GM18873 (cell line): ENCODE measurements around the gene ZNF638.
"Not testable (repeated sequence)": the region's sequence is repeated elsewhere in the genome, so short reads cannot be mapped to it uniquely, and the experiment has no call there.

Experiments
- ATAC-seq: cut with Tn5 transposase; IDR thresholded peaks from one replicate; pipeline ENCODE4 v1.9.1; 2021; ENCODE audit warnings: mild to moderate bottlenecking, moderate library complexity, moderate number of reproducible peaks; ENCODE audit not compliant: unreplicated experiment, low FRiP score

Gene ZNF638, protein sequence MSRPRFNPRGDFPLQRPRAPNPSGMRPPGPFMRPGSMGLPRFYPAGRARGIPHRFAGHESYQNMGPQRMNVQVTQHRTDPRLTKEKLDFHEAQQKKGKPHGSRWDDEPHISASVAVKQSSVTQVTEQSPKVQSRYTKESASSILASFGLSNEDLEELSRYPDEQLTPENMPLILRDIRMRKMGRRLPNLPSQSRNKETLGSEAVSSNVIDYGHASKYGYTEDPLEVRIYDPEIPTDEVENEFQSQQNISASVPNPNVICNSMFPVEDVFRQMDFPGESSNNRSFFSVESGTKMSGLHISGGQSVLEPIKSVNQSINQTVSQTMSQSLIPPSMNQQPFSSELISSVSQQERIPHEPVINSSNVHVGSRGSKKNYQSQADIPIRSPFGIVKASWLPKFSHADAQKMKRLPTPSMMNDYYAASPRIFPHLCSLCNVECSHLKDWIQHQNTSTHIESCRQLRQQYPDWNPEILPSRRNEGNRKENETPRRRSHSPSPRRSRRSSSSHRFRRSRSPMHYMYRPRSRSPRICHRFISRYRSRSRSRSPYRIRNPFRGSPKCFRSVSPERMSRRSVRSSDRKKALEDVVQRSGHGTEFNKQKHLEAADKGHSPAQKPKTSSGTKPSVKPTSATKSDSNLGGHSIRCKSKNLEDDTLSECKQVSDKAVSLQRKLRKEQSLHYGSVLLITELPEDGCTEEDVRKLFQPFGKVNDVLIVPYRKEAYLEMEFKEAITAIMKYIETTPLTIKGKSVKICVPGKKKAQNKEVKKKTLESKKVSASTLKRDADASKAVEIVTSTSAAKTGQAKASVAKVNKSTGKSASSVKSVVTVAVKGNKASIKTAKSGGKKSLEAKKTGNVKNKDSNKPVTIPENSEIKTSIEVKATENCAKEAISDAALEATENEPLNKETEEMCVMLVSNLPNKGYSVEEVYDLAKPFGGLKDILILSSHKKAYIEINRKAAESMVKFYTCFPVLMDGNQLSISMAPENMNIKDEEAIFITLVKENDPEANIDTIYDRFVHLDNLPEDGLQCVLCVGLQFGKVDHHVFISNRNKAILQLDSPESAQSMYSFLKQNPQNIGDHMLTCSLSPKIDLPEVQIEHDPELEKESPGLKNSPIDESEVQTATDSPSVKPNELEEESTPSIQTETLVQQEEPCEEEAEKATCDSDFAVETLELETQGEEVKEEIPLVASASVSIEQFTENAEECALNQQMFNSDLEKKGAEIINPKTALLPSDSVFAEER (N-terminal part only)

GRCh38 chr2:71331581-71332434, at the start of gene ZNF638:
TSS of gene ZNF638 (plus strand) at chr2:71331782. CDS start at chr2:71348955, 17,173 bp downstream.
- ATAC-seq = peak; percentile 92

- no peak for ATAC-seq
Measured at GRCh38 chr2:71281950-71282349, 49.6 kb upstream of the ZNF638 start.

GRCh38 chr2:71282493-71282892, 49.1 kb upstream of the ZNF638 start:
- ATAC-seq = no peak

- no peak for ATAC-seq
Measured at GRCh38 chr2:71283131-71283530, 48.5 kb upstream of the ZNF638 start.

GRCh38 chr2:71285706-71286105, 45.9 kb upstream of the ZNF638 start:
- ATAC-seq = no peak

GRCh38 chr2:71291398-71291797, 40.2 kb upstream of the ZNF638 start:
- ATAC-seq = no peak

DNA sequence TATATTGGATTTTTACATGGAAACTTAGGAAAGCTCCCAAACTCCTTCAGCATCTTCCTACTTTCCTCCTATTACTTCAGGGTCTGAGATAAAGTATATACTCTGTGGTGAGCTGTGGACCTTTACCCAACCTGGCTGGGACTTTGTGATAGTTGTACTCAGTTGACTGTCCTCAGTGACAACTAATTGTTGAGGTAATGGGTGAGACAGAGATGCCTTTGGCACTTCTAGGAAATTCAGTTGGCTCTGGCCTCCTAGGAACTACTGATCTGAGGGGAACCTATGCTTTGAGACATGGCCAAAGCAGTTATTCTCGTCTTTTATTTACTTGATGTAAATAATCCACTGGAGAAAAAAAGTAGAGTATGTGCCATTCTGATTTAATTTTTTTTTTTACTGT, 39.4 kb upstream of the ZNF638 start:
- ATAC-seq = no peak

DNA sequence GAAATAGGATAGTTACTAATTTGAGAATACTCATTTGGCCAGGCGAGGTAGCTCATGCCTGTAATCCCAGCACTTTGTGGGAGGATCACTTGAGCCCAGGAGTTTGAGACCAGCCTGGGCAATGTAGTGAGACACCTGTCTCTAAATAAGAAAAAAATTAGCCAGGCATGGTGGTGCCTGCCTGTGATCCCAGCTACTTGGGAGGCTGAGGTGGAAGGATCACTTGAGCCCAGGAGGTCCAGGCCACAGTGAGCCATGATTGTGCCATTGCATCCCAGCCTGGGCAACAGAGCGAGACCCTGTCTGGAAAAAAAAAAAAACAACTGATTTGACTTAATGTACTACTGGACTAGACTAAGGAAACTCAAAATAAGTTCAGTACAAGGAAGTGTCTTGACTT, 32.7 kb upstream of the ZNF638 start:
- no peak for ATAC-seq

DNA sequence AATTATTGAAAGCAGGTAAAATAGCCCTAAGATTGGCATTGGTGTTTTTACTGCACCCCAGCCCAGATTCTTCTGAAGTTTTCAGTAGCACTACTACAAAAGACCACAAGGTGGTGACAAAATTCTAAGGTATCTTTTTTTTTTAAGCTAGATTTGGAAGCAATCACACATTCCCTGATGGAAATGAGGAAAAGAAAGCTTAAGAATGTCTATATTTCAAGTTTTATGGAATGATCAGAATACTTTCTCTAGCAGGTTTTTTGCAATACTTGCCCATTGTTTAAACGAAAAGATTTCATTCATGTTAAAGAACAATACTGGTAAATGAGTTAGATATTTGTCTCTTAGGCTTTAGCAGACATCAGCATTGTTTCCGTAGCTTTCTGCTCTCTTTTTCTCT, 32.1 kb upstream of the ZNF638 start:
- ATAC-seq = no peak

- no peak for ATAC-seq
Measured at GRCh38 chr2:71303849-71304248, 27.7 kb upstream of the ZNF638 start.

DNA sequence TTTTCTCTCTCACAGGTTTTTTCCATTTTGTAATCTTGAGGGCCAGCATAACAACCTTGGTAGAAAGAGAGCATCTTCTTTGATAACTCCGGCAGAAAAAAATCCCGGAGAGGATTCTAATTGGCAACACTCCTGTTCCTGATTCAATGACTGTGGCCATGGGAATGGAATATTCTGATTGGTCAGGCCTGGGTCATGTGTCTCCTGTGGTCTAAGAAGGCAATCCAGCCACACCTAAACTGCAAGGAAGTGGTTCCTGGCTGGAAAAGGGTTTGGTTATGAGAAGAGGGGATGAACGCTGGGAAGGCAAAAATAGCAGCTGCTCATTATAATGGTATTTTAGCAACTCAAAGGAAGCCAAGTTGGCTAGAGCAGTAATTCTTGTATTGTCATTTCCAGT, 24.8 kb upstream of the ZNF638 start:
- no peak for ATAC-seq

- no peak for ATAC-seq
Measured at GRCh38 chr2:71313016-71313766, 18.4 kb upstream of the ZNF638 start.

- ATAC-seq = no peak
Measured at GRCh38 chr2:71317060-71317459, 14.5 kb upstream of the ZNF638 start.

DNA sequence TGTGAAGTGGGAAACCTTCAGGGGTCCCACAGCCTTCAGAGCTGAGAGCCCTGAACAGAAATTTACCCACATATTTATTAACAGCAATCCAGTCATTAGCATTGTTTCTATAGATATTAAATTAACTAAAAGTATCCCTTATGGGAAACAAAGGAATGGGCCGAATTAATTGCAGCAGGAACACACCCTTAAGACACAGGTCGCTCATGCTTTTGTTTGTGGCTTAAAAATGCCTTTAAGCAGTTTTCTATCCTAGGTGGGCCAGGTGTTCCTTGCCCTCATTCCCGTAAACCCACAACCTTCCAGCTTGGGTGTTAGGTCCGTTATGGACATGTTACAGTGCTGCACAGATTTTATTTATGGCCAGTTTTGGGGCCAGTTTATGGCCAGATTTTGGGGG, 13.7 kb upstream of the ZNF638 start:
- not testable (repeated sequence) for ATAC-seq

DNA sequence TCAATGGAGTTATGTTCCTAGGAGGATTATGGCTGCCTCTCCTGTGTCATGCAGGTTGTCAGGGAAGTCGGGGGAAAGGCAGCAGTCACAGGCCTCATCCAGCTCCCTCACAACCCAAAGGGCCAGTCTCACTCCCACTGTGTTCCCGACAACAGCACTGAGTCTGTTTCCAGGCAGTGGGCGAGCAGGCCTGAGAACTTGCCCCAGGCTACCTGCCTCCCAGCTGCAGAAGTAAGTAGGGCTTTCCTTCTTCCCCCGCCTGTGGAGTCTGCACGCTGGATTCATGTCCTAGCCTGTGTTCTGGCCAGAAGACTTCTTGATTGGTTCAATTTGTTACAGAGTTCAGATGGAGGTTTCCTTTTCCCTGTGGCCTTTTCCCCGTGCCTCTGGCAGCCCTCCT, 8.2 kb upstream of the ZNF638 start:
- ATAC-seq = no peak

DNA sequence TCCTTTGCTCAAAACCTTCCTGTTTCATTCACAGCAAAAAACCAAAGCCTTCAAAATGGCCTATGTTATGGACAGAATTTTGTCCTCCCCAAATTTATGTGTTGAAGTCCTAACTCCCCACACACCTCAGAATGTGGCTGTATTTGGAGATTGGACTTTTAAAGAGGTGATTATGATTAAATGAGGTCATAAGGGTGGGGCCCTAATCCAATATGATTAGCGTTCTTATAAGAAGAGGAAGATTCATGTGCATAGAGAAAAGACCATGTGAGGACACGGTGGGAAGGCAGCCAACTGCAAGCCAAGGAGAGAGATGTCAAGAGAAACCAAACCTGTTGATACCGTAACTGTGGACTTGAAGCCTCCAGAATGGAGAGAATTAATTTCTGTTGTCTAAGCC, 4.6 kb upstream of the ZNF638 start:
- ATAC-seq = no peak

GRCh38 chr2:71327916-71328315, 3.7 kb upstream of the ZNF638 start:
- ATAC-seq = no peak

DNA sequence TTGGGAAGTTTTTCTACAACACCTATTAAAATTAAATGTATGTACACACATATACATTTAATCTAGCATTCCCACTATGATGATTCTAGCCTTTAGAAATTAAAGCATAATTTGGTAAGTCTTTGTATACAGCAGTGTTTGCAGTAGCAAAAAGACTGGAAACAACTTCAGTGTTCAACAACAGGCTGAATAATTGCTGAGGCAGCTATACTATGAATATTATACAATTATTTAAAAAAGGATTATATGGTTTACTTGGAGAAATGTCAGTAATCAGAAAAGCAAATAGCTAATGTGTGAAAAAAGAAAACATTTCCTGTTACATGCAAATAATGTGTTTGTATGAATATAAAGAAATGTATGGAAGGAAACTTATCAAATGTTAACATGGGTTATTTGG, 1.4 kb upstream of the ZNF638 start:
- no peak for ATAC-seq
